Kidney (tissue), 14 donors: ENCODE results near the gene ATP6V0E1. TPM values are rescaled to one million over a fixed set of nuclear protein-coding genes. Genes with fewer than 3 reads are reported as not detected.

Experiments
- DNase-seq, 5 donors: peaks; one replicate each; pipeline ENCODE4 v3.0.0-alpha.2; 2013 to 2020
- FAIRE-seq: peaks from 2 replicates; lab custom pipeline; 2012; peaks lifted over from hg19 to GRCh38; lab: Jason Lieb, UNC
- H3K27ac ChIP-seq, 2 donors: one replicate each; pipeline ENCODE4 v1.7.0; 2013; ENCODE audit warnings: low read depth in 2 of 2, low read length in 2 of 2, inconsistent platforms in 1 of 2
- H3K27me3 ChIP-seq: one replicate; pipeline ENCODE4 v1.7.1; 2013; ENCODE audit warnings: low read length, inconsistent platforms; ENCODE audit not compliant: control insufficient read depth, insufficient read depth
- H3K36me3 ChIP-seq, 3 donors: one replicate each; pipeline versions ENCODE4 v1.7.0 to v1.7.1; 2013; ENCODE audit warnings: low read length in 3 of 3, control low read depth in 1 of 3, inconsistent platforms in 1 of 3; ENCODE audit not compliant: insufficient read depth in 3 of 3, control insufficient read depth in 2 of 3
- H3K4me1 ChIP-seq, 3 donors: one replicate each; pipeline versions ENCODE4 v1.7.0 to v1.7.1; 2013; ENCODE audit warnings: low read length in 3 of 3, inconsistent platforms in 1 of 3, low read depth in 1 of 3; ENCODE audit not compliant: control insufficient read depth in 2 of 3, insufficient read depth in 2 of 3
- H3K4me3 ChIP-seq, 3 donors: one replicate each; pipeline versions ENCODE4 v1.7.0 to v1.8.1; 2013; ENCODE audit warnings: low read length in 3 of 3, control low read depth in 1 of 3, inconsistent platforms in 1 of 3
- H3K9ac ChIP-seq, 3 donors: one replicate each; pipeline versions ENCODE4 v1.7.0 to v1.7.1; 2013; ENCODE audit warnings: low read length in 3 of 3, control low read depth in 1 of 3, inconsistent platforms in 1 of 3
- H3K9me3 ChIP-seq, 3 donors: one replicate each; pipeline versions ENCODE4 v1.7.0 to v1.7.1; 2013; ENCODE audit warnings: low read length in 3 of 3, control low read depth in 1 of 3, inconsistent platforms in 1 of 3; ENCODE audit not compliant: control insufficient read depth in 2 of 3, insufficient read depth in 1 of 3
- CTCF ChIP-seq: IDR thresholded peaks from 3 replicates; pipeline ENCODE4 v1.5.1; 2012; ENCODE audit warnings: mild to moderate bottlenecking, moderate library complexity, borderline replicate concordance; ENCODE audit not compliant: insufficient read depth; ENCODE audit errors: extremely low read depth
- intact Hi-C: fragments of 100-400 bp; cut with DNase I; formaldehyde crosslinking; loops from one replicate; pipeline ENCODE4 v1.11.1; 2022
- polyA plus RNA-seq: library from polyadenylated mRNA; stranded (reverse); fragments of 350-450 nt; fragmentation: Illumina TruSeq; extraction: RNeasy Lipid Tissue Mini Kit (QIAGEN cat#74804); gene quantifications from one replicate; pipeline ENCODE4 v1.2.3, GENCODE V29; 2014; ENCODE audit warnings: low read depth, low replicate concordance; ENCODE audit not compliant: insufficient read depth
- total RNA-seq: library from RNA; stranded (reverse); fragmentation: NEBNext Ultra II Directional; extraction: Animal tissue kit (Norgen Biotek cat#: 25700); gene quantifications from one replicate; pipeline ENCODE4 v1.2.1, GENCODE V29; 2021
- donor health status: control.
- donor health status: control.
- donor health status: control.
- donor health status: control.
- donor health status: control.
- donor health status: DM: yes; HTN: yes; CAD: no.
- donor health status: Normal renal cell carcinoma (clear cell type).

Gene ATP6V0E1
- total and polyA plus RNA-seq, 2 donors from 2014 or later = 352 to 804 TPM

DNA sequence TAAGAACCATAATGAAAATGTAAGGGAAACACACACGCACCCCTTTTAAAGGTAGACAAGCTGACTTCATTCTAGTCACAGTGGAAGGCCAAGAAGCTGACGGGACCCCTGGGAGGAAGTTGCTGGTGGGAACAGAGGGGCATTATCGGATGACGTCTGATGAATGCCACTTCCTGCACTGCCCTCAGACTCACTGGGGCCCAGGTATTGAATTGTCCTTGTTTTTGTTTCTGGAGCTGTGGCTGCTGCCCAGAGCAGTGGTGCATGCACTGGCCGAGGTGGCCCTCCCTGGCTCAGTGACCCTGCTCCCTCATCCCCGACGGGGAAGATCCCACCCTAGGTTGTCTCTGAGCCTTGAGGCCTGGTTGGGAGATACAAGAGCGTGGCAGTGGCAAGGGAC is 39.7 kb upstream of the ATP6V0E1 start:
- H3K9ac ChIP-seq = no peak overlapping the region
- no peaks in the 10 kb centered on the region for H3K9me3 ChIP-seq
- peaks cover 0 to 17% (median 8%) of the 10 kb centered on the region in 3 donors for H3K36me3 ChIP-seq
- intact Hi-C loops = loop anchor here (10.0 kb wide), 1 partner anchor 469 kb away; no protein-coding TSS in a partner anchor
- no peak overlapping the region for H3K27ac ChIP-seq
- DNase-seq (peak in 4 of 5 donors; percentile 27 to 48 (median 43)), FAIRE-seq (no peak)
- H3K4me1 ChIP-seq = peaks cover 0 to 4% (median 0%) of the 10 kb centered on the region in 3 donors
- H3K4me3 ChIP-seq = no peak overlapping the region
- no peak for TF ChIP-seq CTCF
- no peaks in the 10 kb centered on the region for H3K27me3 ChIP-seq

GRCh38 chr5:172944741-172945140 is 38.8 kb upstream of the ATP6V0E1 start:
- intact Hi-C loops = loop anchor here (10.0 kb wide), 1 partner anchor 470 kb away; no protein-coding TSS in a partner anchor
- DNase-seq = peak in 1 of 5 donors; percentile 56

GRCh38 chr5:172945151-172945550 is 38.4 kb upstream of the ATP6V0E1 start:
- intact Hi-C loops = loop anchor here (10.0 kb wide), 1 partner anchor 470 kb away; no protein-coding TSS in a partner anchor
- no peak overlapping the region for H3K4me3 ChIP-seq
- peaks cover 0 to 12% (median 8%) of the 10 kb centered on the region in 3 donors for H3K36me3 ChIP-seq
- H3K9me3 ChIP-seq = no peaks in the 10 kb centered on the region
- FAIRE-seq (no peak), DNase-seq (peak in 1 of 5 donors; percentile 19)
- peaks cover 0 to 4% (median 0%) of the 10 kb centered on the region in 3 donors for H3K4me1 ChIP-seq
- H3K27ac ChIP-seq = no peak overlapping the region
- no peak for TF ChIP-seq CTCF
- no peaks in the 10 kb centered on the region for H3K27me3 ChIP-seq
- H3K9ac ChIP-seq = no peak overlapping the region

More at GRCh38 chr5:172944741-172945140, 38.8 kb upstream of the ATP6V0E1 start:
- peaks cover 0 to 4% (median 0%) of the 10 kb centered on the region in 3 donors for H3K4me1 ChIP-seq
- no peak overlapping the region for H3K27ac ChIP-seq
- no peak for FAIRE-seq
- H3K27me3 ChIP-seq = no peaks in the 10 kb centered on the region
- H3K9ac ChIP-seq = no peak overlapping the region
- H3K9me3 ChIP-seq = no peaks in the 10 kb centered on the region
- no peak for TF ChIP-seq CTCF
- peaks cover 0 to 12% (median 8%) of the 10 kb centered on the region in 3 donors for H3K36me3 ChIP-seq
- H3K4me3 ChIP-seq = no peak overlapping the region
